ENCODE results near the gene TRIM17.

TRIM17 gene

GRCh38 chr1:228463009-228463558 lies 46.4 kb upstream of the TRIM17 start:
- no peak for DNase-seq (ENCODE audit: low read depth)
- H3K4me3 ChIP-seq (ENCODE audit: low read depth, low read length): peak overlapping the region; percentile 83
- no peak for TF ChIP-seq CTCF (IDR thresholded peaks at IDR 0.05; ENCODE audit: low read depth, low read length, missing control alignments)

GRCh38 chr1:228462560-228462959 lies 45.9 kb upstream of the TRIM17 start:
- no peak for DNase-seq (ENCODE audit: low read depth)
- TF ChIP-seq CTCF (IDR thresholded peaks at IDR 0.05; ENCODE audit: low read depth, low read length, missing control alignments): no peak
- H3K4me3 ChIP-seq (ENCODE audit: low read depth, low read length): no peak overlapping the region

- no peak for TF ChIP-seq CTCF (IDR thresholded peaks at IDR 0.05; ENCODE audit: low read depth, low read length, missing control alignments)
- no peak for DNase-seq (ENCODE audit: low read depth)
- H3K4me3 ChIP-seq (ENCODE audit: low read depth, low read length): no peak overlapping the region
Observed at GRCh38 chr1:228460821-228461220, 44.2 kb upstream of the TRIM17 start.

GRCh38 chr1:228459091-228459993 lies 42.7 kb upstream of the TRIM17 start:
- peak; percentile 85 for TF ChIP-seq CTCF (IDR thresholded peaks at IDR 0.05; ENCODE audit: low read depth, low read length, missing control alignments)
- H3K4me3 ChIP-seq (ENCODE audit: low read depth, low read length): peak overlapping the region; percentile 82
- peak; percentile 72 for DNase-seq (ENCODE audit: low read depth)

- H3K4me3 ChIP-seq (ENCODE audit: low read depth, low read length): peak overlapping the region; percentile 82
- DNase-seq (ENCODE audit: low read depth): peak; percentile 99
- peak; percentile 27 for TF ChIP-seq CTCF (IDR thresholded peaks at IDR 0.05; ENCODE audit: low read depth, low read length, missing control alignments)
Observed at GRCh38 chr1:228457396-228458176, 40.9 kb upstream of the TRIM17 start.

- no peak for TF ChIP-seq CTCF (IDR thresholded peaks at IDR 0.05; ENCODE audit: low read depth, low read length, missing control alignments)
- DNase-seq (ENCODE audit: low read depth): no peak
- peak overlapping the region; percentile 82 for H3K4me3 ChIP-seq (ENCODE audit: low read depth, low read length)
Observed at GRCh38 chr1:228457017-228457395, 40.3 kb upstream of the TRIM17 start.

Measured in GM12864 (cell line).